ENCODE results near the gene SF1. TPM values are rescaled to one million over a fixed set of nuclear protein-coding genes. Genes with fewer than 3 reads are reported as not detected.

SF1 gene
- total and polyA plus RNA-seq, 9 of the 15 experiments (the other 6 are each of a cell fraction or from before 2014, with no cell fraction given), result 13.1 to 334 (median 111) TPM

GRCh38 chr11:64745189-64745520 lies 33.2 kb downstream of the SF1 start (continued):
- 0 out of 2 replicates have a peak, but pooled peaks have one; percentile 36 for TF ChIP-seq ARID1B (IDR thresholded peaks at IDR 0.05)
- TF ChIP-seq TFAP4 (CRISPR knock-in tag; IDR thresholded peaks at IDR 0.05; ENCODE audit: borderline replicate concordance), result peak; percentile 85; the same call in 1 of the 2 replicates
- 0 out of 2 replicates have a peak, but pooled peaks have one; percentile 52 for TF ChIP-seq ZC3H4 (CRISPR knock-in tag; IDR thresholded peaks at IDR 0.05; ENCODE audit: borderline replicate concordance)
- peak; percentile 65 for TF ChIP-seq GABPA (tag; conservative IDR thresholded peaks at IDR 0.05; ENCODE audit: low read depth)
- no peak for TF ChIP-seq RFX7 (CRISPR knock-in tag; IDR thresholded peaks at IDR 0.05)
- TF ChIP-seq YY1 (IDR thresholded peaks at IDR 0.05; ENCODE audit: borderline replicate concordance in 1 of 3, control insufficient read depth in 1 of 3, extremely low read depth in 1 of 3, insufficient read depth in 3 of 3, insufficient read length in 1 of 3, insufficient replicate concordance in 2 of 3, low read depth in 1 of 3, low read length in 2 of 3), result peak in 1 of 3 experiments; percentile 14
- peak; percentile 52; the same call in 1 of the 2 replicates for TF ChIP-seq GATAD2A (IDR thresholded peaks at IDR 0.05)
- TF ChIP-seq TAF1 (IDR thresholded peaks at IDR 0.05; ENCODE audit: control insufficient read depth, extremely low read depth, insufficient read depth, low read length, severe bottlenecking), result peak; percentile 11
- TF ChIP-seq RBM22 (IDR thresholded peaks at IDR 0.05; ENCODE audit: low read depth, low read length, poor library complexity, severe bottlenecking), result no peak
- TF ChIP-seq ZBTB40 (IDR thresholded peaks at IDR 0.05), result 0 out of 2 replicates have a peak, but pooled peaks have one; percentile 37
- no peak for TF ChIP-seq ZBTB40 (CRISPR knock-in tag; IDR thresholded peaks at IDR 0.05)
- peak; percentile 82 for TF ChIP-seq ZFX (CRISPR knock-in tag; IDR thresholded peaks at IDR 0.05)
- peak; percentile 48 for TF ChIP-seq CBFA2T3 (IDR thresholded peaks at IDR 0.05)
- no peak for TF ChIP-seq POLR2B (IDR thresholded peaks at IDR 0.05; ENCODE audit: low read depth, partially characterized antibody)
- TF ChIP-seq PURB (CRISPR knock-in tag; IDR thresholded peaks at IDR 0.05; ENCODE audit: low read depth), result no peak
- no peak for TF ChIP-seq HDAC8 (tag; IDR thresholded peaks at IDR 0.05)
- TF ChIP-seq MTA3 (IDR thresholded peaks at IDR 0.05; ENCODE audit: borderline replicate concordance), result 0 out of 2 replicates have a peak, but pooled peaks have one; percentile 26
- 0 out of 2 replicates have a peak, but pooled peaks have one; percentile 25 for TF ChIP-seq MAX (CRISPR knock-in tag; IDR thresholded peaks at IDR 0.05)
- peak; percentile 64 for TF ChIP-seq POLR2G (IDR thresholded peaks at IDR 0.05; ENCODE audit: low read depth, low read length)

Measured in K562 (cell line).